T follicular helper cell (primary cell): Measurements from ENCODE around the gene DENND5B.
"Not testable (repeated sequence)": the region's sequence is repeated elsewhere in the genome, so short reads cannot be mapped to it uniquely, and the experiment has no call there.

ENCODE experiments used
- DNase-seq: peaks from one replicate; pipeline ENCODE4 v3.0.0-alpha.2; 2020; ENCODE audit warnings: low read depth

DENND5B gene

GRCh38 chr12:31591380-31591901 is 505 bp upstream of the DENND5B start:
- no peak for DNase-seq

- no peak for DNase-seq
Observed at GRCh38 chr12:31589904-31590641, 863 bp downstream of the DENND5B start.

DNA sequence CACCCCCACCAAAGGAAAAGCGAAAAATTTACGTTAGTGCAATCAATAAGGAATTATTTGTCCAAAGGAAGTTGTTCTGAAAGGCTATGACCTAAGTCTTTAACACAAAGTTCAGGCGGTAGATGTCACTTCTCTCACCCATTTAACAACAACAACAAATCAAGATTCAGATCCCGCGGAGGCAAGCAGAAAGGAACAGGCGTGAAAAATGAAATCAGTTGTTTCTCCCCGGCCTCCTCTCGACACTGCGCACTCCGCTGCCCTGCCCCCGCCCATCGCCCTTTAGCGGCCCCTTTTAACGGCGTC is 1.4 kb downstream of the DENND5B start:
- no peak for DNase-seq

DNA sequence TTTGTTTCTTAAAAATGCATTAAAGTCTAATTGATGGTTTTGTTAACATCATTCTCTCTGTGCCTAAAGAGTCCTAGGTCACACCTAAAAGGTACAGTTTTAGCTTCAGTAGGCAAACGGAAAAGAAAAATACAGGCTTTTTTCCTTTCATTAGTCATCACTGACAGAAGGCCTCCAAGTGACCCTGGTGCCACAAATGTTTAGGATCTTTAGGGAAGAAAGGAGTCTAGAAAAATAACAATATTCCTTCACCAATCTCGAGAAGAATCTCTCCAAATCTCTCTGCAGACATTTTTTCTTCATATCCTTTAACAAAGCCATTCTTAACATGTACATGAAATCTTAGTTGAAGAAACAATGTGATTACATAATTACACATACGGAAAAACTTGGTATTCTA is 2.0 kb downstream of the DENND5B start:
- DNase-seq, result no peak

- no peak for DNase-seq
Observed at GRCh38 chr12:31586728-31587127, 4.2 kb downstream of the DENND5B start.

DNA sequence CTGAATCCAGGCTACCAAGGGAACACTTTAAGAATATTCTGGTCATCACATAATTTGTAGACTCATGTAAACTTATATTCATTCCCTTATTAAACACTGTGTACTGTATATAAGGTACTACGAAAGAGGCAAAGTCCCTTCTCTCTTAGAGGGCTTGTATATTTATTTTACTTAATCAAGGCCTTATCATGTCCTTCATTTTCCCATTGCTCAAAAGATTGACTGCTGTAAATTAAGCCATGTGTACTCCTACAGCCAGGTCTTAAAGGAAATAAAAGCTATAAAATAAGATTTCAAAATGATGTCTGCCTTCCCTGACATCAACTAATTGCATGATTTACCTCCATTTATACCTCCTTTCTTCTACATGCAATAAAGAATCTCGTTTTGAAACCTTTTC is 5.0 kb downstream of the DENND5B start:
- DNase-seq, result no peak

DNA sequence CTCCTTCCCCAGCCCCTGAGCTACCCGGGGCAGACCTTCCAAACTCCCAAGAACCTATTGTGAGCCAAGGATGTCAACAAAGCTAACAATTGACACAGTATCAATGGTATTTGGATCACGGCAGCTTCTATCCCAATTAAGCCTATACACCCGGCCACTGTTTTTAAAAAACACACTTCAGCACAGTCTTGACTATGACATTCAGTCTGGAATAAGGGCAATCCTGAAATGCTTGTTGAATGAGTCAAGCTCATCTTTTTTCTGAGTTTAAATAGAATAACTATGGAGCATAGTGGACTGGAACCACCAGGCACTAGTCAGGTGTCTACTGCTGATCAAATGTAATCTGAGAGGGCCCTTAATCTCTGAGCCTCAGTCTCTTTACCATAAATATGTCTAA is 5.7 kb downstream of the DENND5B start:
- DNase-seq, result no peak

DNA sequence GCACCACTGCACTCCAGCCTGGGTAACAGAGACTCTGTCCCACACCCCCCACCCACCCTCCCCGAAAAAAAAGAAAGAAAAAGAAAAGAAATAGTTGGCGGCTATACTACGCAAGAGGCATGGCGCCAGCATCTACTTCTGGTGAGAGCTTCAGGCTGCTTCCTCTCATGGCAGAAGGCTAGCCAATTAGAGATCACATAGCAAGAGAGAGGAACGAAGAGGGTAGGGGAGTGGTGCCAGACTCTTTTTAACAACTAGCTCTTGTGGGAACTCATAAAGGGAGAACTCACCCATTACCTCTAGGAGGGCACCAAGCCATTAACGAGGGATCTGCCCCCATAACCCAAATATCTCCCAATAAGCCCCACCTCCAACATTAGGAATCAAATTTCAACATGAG is 6.2 kb downstream of the DENND5B start:
- no peak for DNase-seq

- no peak for DNase-seq
Observed at GRCh38 chr12:31583878-31584277, 7.1 kb downstream of the DENND5B start.

GRCh38 chr12:31582155-31582554 is 8.8 kb downstream of the DENND5B start:
- no peak for DNase-seq

- no peak for DNase-seq
Observed at GRCh38 chr12:31578632-31579031, 12.3 kb downstream of the DENND5B start.

- DNase-seq, result no peak
Observed at GRCh38 chr12:31574803-31575575, 15.9 kb downstream of the DENND5B start.

GRCh38 chr12:31574367-31574766 is 16.6 kb downstream of the DENND5B start:
- DNase-seq, result not testable (repeated sequence)

DNA sequence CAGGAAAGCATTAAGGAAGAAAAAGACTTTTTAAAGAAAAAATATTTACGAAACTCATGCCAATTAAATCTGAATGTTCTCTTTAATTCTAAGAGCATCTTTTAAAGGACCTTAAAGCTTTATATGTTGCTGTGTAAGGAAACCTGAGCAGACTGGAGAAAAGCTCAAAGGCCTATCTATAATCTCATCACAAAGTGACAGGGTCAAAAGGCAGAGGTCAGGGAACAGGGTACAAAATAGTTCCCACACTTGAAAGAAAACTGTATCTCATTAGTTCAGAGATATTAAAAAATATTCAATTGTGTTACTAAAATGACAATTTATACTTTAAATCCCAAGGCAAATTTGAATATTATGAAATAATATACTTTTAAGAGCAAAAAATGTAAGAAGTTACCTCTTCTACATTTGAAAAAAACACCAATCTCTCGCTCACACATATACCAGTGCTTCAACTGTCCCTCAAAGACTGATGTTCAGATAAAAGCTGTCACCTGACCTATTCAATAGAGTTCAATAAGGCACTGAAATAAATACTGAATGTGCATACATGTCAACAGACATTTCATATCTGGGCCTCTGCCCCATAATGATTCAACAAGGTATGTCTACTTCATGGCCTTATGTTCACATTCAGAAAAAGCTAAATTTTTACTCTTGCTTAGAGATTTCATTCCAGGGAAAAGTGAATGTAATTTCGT is 17.9 kb downstream of the DENND5B start:
- no peak for DNase-seq

- no peak for DNase-seq
Observed at GRCh38 chr12:31570880-31571279, 20.1 kb downstream of the DENND5B start.

DNA sequence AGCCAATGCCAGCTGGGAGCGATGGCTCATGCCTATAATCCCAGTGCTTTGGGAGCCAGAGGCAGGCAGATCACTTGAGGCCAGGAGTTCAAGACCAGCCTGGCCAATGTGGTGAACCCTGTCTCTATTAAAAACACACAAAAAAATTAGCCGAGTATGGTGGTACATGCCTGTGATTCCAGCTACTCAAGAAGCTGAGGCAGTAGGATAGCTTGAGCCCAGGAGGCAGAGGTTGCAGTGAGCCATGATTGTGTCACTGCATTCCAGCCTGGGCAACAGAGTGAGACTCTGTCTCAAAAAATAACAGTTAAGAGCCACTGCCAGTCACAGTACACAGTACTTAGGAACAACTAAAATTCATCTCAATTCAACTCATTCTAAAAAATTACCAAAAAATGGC is 21.4 kb downstream of the DENND5B start:
- DNase-seq, result not testable (repeated sequence)

DNA sequence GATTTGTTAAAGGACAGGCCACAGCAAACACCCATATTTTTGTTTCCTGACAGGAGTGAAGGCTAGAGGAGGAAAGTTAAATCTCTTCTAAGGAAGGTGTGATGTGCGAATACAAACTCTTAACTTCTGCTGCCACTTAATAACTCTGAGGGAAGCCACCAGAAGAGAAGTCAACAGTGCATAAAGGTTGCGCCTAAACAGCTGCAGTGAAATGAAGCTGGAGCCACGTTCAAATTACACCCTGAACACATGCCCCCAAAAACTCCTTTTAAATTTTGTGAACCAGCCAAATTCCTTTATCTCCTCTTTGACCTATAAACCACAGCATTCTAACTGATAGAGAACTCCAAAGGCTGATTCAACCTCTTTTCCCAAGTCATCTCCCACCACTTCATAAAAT is 22.4 kb downstream of the DENND5B start:
- DNase-seq, result no peak

GRCh38 chr12:31567029-31567428 is 23.9 kb downstream of the DENND5B start:
- no peak for DNase-seq

- DNase-seq, result no peak
Observed at GRCh38 chr12:31566547-31566946, 24.4 kb downstream of the DENND5B start.

GRCh38 chr12:31562594-31563328 is 28.2 kb downstream of the DENND5B start:
- no peak for DNase-seq

- DNase-seq, result no peak
Observed at GRCh38 chr12:31560516-31560915, 30.4 kb downstream of the DENND5B start.

- no peak for DNase-seq
Observed at GRCh38 chr12:31558521-31558920, 32.4 kb downstream of the DENND5B start.
